MM.1S (cell line): ENCODE data around the gene AMPD2.

Experiments used
- CTCF ChIP-seq: fragments of 300-600 bp; sonication (generic); IDR thresholded peaks from 2 replicates; pipeline ENCODE4 v1.5.1; 2016; ENCODE audit warnings: antibody characterized with exemption, low read length, mixed read lengths
- EZH2phosphoT487 ChIP-seq: fragments of 300-600 bp; sonication (generic); IDR thresholded peaks from 2 replicates; pipeline ENCODE4 v1.6.1; 2018; ENCODE audit warnings: antibody characterized with exemption, low read length

GRCh38 chr1:109592916-109593315 is 26.7 kb upstream of the AMPD2 start:
- TF ChIP-seq CTCF (no peak), EZH2phosphoT487 (no peak)
